SH-SY5Y (cell line): ENCODE data around the gene ALPI.

Experiments
- GATA2 ChIP-seq: IDR thresholded peaks from 2 replicates; pipeline ENCODE4 v1.6.1; 2011; ENCODE audit warnings: mild to moderate bottlenecking, low read depth, low read length
- GATA3 ChIP-seq: IDR thresholded peaks from 2 replicates; pipeline ENCODE4 v1.6.1; 2011; ENCODE audit warnings: low read depth, mild to moderate bottlenecking, low read length, moderate library complexity

- TF ChIP-seq GATA2 (no peak), GATA3 (no peak)
These were observed 17.5 kb downstream of the ALPI start for GRCh38 chr2:232473467-232473890.
